ENCODE results near the gene RANBP10. TPM values are rescaled to one million over a fixed set of nuclear protein-coding genes. Genes with fewer than 3 reads are reported as not detected.

The RANBP10 gene
- total and polyA plus RNA-seq, 9 of the 15 experiments (the other 6 are each of a cell fraction or from before 2014, with no cell fraction given) = 0.61 to 19.3 (median 5.9) TPM

DNA sequence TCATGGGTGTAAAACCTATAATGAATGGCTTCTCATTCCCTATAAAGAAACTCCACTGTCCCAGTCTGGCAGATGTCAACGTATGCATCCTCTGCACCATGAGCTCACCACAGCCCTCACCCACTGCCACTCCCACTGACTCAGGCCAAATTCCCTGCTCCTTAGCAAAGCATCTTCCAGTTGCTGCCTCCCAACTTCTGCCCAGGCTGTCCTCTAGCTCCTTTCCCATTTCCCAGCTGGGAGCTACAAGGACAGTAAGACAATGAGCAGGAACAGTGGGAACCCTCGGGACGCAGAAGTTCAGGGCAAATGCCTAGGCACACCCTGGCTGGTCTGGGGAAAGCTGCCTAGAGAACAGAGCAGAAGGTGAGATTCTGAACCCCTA is 26.7 kb upstream of the RANBP10 start (continued):
- TF ChIP-seq, protein P1, sequence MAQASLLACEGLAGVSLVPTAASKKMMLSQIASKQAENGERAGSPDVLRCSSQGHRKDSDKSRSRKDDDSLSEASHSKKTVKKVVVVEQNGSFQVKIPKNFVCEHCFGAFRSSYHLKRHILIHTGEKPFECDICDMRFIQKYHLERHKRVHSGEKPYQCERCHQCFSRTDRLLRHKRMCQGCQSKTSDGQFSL (CRISPR knock-in tag; IDR thresholded peaks at IDR 0.05) = no peak
- TF ChIP-seq, protein P1 (tag; IDR thresholded peaks at IDR 0.05) = no peak
- TF ChIP-seq, protein P2, sequence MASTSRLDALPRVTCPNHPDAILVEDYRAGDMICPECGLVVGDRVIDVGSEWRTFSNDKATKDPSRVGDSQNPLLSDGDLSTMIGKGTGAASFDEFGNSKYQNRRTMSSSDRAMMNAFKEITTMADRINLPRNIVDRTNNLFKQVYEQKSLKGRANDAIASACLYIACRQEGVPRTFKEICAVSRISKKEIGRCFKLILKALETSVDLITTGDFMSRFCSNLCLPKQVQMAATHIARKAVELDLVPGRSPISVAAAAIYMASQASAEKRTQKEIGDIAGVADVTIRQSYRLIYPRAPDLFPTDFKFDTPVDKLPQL (IDR thresholded peaks at IDR 0.05; ENCODE audit: extremely low read depth, insufficient read length) = no peak
- no peak for TF ChIP-seq DMBX1 (CRISPR knock-in tag; IDR thresholded peaks at IDR 0.05; ENCODE audit: borderline replicate concordance)
- no peak for TF ChIP-seq ZNF212 (CRISPR knock-in tag; IDR thresholded peaks at IDR 0.05)
- TF ChIP-seq FUS (optimal IDR thresholded peaks at IDR 0.05; ENCODE audit: low read depth, low read length) = no peak
- TF ChIP-seq PCBP1 (IDR thresholded peaks at IDR 0.05; ENCODE audit: low read depth, low read length, poor library complexity, severe bottlenecking) = no peak
- TF ChIP-seq DPF2 (IDR thresholded peaks at IDR 0.05) = no peak
- TF ChIP-seq ZNF696 (CRISPR knock-in tag; conservative IDR thresholded peaks at IDR 0.05) = no peak
- TF ChIP-seq NCOA1 (IDR thresholded peaks at IDR 0.05; ENCODE audit: low read depth) = no peak
- TF ChIP-seq, protein P3, sequence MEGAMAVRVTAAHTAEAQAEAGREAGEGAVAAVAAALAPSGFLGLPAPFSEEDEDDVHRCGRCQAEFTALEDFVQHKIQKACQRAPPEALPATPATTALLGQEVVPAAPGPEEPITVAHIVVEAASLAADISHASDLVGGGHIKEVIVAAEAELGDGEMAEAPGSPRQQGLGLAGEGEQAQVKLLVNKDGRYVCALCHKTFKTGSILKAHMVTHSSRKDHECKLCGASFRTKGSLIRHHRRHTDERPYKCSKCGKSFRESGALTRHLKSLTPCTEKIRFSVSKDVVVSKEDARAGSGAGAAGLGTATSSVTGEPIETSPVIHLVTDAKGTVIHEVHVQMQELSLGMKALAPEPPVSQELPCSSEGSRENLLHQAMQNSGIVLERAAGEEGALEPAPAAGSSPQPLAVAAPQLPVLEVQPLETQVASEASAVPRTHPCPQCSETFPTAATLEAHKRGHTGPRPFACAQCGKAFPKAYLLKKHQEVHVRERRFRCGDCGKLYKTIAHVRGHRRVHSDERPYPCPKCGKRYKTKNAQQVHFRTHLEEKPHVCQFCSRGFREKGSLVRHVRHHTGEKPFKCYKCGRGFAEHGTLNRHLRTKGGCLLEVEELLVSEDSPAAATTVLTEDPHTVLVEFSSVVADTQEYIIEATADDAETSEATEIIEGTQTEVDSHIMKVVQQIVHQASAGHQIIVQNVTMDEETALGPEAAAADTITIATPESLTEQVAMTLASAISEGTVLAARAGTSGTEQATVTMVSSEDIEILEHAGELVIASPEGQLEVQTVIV (CRISPR knock-in tag; IDR thresholded peaks at IDR 0.05; ENCODE audit: borderline replicate concordance) = no peak
